HG03378 (cell line): ENCODE measurements around the gene LRRC47.

Experiments used
- ATAC-seq: cut with Tn5 transposase; IDR thresholded peaks from one replicate; pipeline ENCODE4 v1.9.1; 2021; ENCODE audit warnings: mild to moderate bottlenecking, moderate library complexity; ENCODE audit not compliant: unreplicated experiment

Gene LRRC47

DNA sequence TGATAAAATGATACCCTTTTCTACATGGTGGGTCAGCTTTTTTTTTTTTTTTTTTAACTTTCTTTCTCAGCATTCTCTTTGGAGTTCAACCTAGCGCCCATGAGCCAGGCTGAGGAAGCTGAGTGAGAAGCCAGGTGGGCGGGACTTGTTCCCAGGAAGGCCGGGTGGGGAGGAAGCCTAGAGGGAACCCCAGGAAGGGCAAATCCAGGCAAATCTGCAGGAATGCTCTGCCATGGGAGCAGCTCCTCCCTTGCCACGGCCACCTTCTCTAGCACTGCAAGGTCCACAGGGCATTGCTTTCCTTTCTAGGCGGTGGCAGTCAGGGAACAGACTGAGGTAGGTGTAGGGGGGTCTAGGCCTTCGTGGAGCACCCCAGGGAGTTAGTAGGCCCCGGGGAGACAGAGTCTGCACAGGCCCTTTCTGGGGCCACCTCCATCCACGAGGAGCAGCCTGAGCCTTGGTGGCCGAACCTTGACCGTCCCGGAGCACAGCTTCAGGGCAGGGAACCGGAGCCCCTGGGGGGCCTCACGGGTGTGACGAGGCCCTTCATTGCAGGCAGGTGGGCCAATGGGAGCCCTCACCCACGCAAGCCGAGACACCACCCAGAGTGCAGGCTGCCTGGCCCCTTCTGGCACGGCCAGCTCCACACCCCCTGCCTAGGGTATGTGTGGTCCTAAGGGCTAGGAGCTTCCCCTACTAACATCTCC lies 62.3 kb downstream of the LRRC47 start:
- no peak for ATAC-seq

DNA sequence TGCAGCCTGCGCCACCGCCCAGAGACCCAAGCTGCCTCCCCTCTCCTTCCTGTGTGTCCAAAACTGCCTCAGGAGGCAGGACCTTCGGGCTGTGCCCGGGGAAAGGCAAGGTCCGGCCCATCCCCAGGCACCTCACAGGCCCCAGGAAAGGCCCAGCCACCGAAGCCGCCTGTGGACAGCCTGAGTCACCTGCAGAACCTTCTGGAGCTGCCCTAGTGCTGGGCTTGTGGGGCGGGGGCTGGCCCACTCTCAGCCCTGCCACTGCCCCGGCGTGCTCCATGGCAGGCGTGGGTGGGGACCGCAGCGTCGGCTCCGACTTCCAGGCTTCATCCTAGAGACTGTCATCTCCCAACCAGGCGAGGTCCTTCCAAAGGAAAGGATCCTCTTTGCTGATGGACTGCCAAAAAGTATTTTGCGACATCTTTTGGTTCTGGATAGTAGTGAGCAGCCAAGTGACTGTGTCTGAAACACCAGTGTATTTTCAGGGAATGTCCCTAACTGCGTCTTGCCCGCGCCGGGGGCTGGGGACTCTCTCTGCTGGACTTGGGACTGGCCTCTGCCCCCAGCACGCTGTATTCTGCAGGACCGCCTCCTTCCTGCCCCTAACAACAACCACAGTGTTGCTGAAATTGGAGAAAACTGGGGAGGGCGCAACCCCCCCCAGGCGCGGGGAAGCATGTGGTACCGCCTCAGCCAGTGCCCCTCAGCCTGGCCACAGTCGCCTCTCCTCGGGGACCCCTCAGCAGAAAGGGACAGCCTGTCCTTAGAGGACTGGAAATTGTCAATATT lies 63.0 kb downstream of the LRRC47 start:
- no peak for ATAC-seq

GRCh38 chr1:3732434-3733093 lies 63.7 kb downstream of the LRRC47 start:
- no peak for ATAC-seq

DNA sequence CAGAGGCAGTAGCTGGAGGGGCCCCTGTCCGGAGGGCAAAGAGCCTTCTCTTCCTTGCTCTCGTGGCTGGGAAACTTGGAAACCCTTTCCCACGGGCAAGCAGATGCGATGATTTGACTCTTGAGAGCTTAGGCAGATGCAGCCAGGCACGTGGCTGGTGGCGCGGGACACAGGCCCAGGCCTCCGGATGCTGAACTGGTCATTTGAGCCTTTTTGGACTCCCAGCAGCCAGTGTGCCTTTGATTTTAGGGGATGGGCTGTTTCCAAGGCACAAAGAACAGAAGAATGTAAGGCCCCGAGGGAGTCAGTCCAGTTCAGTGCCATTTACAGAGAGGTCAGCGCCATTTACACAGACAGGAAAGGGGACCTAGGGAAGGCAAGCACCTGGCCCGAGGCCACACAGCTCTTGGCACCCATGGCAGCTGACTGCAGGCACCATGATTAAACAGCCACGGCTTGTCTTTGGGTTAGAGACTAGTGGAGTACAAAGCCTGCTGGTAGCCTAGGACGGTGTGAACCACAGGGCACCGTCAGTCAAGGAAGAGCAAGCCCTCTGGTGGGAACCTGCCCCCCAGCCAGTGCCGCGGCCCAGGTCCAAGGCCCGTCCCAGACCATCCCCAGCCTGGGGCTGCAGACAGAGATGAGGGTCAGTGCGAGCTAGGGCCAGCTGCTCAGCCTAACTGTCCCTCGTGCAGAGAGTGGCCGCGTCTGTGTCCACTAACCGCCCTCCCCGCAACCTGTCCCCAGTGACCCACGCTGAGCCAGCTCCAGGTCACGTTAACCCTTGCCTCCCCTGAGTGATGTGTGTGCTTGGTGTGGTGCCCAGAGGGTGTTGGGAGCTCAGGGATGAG lies 64.5 kb downstream of the LRRC47 start:
- ATAC-seq, result no peak

DNA sequence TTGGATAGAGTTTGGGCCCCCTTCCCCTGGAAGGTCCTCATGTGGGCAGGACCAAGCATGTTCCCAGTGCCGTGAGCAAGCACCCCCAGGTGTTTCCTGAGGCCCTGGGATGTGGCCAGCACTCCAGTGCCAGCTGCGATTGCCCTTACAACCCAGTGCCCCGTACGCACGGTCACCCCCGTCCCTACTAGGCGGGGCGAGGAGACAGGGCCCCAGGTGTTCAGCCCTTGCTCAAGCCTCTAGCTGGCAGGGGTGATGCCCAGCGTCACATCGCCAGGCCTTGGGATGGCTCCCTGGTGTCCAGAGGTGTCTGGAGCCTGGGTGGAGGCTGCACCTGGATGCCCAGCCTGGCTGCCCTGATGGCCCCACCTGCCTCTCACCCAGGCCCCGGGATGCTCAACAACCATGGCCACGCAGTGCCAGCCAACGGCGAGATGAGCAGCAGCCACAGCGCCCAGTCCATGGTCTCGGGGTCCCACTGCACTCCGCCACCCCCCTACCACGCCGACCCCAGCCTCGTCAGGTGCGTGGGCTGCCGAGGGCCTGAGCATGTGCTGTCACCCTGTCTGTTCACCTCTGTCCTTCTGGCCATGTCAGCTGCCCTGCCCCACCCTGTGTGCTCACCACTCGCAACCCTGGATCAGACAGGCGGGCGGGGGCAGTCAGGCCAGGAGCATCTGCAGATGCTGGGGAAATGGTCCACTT lies 65.6 kb downstream of the LRRC47 start:
- no peak for ATAC-seq

DNA sequence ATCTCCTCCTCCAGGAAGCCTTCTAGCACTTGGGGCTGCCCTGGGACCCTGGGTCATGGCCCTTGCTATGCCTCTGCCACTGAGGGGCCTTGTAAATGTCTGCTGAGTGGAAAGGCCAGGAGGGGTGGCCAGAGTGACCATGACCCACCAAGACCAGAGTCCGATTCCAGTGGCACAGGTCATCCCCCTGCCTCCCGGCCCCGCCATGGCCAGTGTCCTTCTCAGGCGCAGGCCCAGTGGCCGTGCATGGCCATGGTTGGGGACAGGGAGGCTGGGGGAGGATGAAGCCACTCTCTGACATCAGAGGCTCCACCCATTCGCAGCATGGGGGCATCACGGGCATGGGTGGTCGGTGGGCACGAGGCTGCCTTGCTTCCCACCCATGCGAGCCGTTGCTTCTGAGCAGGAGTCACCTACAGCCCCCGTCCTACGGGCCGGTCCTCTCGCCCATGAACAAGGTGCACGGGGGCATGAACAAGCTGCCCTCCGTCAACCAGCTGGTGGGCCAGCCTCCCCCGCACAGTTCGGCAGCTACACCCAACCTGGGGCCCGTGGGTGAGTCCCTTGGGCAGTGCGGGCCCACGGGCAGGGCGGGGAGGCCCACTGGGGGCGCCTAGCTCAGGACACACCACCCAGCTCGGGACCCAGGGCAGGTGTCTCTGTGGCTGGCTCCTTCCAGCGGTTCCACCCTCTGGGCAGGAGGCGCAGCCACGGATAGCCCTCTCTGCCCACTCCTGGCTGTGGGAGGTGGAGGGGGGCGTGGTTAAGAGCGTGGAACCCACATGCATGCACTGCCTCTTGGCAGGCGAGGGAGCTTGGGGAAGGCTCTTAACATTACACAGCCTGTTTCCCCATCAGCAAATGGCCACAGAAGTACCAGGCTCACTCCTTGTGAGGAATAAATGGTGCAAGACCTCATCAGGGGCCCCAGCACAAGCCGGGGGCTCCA lies 66.4 kb downstream of the LRRC47 start:
- ATAC-seq, result no peak
